ENCODE measurements around the gene KRTAP10-1.

Gene KRTAP10-1

DNA sequence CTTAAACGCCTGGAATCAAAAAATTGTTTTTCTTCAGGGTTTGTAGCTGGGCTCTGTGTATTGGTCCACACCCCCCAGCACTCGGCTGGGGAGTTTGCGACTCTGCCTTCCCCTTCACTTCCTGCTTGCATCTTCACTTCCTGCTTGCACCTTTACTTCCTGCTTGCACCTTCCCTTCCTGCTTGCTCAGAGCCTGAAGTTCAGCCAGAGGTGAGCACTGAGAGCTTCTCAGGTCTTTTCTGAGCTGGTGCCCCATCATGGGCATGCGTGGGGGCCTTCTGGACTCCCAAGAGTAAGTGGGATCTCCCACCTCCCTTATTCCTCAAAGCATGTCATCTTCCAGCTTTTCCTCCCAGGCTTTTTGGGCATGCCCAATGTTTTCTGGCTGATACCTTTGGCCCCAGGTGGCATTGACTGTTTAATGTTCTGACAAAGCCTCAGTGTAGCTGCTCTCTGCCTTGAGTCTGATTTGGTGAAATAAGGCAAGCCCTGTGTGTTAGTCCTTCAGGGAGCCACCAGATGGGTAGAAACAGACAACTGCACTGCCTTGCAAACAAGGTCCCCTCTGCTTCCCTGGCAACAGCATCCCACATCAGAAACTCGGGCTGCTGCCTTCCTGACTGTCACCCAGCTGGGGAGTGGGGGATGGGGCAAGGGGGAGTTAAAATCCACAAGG lies 7.8 kb upstream of the KRTAP10-1 start:
- DNase-seq = no peak

DNA sequence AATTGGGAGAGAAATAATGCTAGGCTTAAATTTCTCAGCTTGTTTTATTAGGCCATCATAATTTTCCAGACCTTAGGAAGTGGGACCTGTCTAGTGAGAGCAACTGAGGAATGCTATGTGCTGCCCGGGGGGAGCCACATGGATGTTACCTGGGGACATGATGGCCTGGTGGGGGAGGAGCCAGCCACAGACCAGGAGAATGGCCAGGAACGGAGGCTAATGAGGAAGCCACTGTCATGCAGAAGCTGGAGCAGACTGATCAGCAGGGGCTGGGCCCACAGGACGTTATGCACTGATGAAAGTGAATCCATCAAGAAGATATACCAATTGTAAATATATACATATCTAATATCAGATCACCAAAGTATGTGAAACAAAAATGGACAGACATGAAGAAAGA lies 4.6 kb upstream of the KRTAP10-1 start:
- no peak for DNase-seq

DNA sequence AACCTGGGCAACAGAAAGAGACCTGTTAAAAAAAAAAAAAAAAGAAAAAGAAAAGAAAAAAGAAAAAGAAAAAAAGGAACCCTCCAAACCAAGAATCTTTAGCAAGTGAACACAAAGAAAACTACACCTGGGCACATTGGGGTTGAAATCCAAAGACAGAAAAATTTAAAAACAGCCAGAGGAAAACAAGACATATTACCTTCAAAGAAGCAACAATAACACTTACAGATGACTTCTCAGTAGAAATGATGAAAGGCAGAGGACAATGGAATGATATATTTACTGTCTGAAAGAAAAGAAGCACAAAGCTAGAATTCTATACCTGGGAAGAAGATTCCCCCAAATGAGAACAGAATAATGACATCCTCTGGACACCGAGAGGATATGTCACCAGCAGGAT lies 2.7 kb upstream of the KRTAP10-1 start:
- DNase-seq = no peak

DNA sequence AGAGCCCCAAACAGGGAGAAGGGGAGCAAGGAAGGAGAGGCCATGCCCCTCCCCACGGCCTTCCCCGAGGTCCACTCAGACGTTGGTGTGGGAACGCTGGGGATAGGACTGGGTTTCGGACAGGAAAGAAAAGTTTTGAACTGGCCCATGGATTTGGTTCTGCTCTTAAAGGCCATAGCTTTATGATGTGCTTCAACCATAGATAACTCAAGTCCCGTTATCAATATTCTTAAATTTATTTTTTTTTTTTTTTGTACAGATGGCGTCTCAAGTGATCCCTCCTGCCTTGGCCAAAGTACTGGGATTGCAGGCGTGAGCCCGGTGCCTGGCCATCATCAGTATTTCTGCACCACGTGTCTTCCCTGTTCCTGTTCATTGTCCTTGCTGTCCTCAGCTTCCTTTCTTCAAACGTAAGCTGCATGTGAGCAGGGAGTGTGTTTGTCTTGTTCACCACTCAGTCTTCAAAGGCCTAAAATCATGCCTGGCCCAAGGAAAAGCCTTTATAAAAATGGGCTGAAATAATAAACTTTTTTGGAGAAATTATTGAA lies 820 bp upstream of the KRTAP10-1 start:
- DNase-seq = no peak

DNA sequence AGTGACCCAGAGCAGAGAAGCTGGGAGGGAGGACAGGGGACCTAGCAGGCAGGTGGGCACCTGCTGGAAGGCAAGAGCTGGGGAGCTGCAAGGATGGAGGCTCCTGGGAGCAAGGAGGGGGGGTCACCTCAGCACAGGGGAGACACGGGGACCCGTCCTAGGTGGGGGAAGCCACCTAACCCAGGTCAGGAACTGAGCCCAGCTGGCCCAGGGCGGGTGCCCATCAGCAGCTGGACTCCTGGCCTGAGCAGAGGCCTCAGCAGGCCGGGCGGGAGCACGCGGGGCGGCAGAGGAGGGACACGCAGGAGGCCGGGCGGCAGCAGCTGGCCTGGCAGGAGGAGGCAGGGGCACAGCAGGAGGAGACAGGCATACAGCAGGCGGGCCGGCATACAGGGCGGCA lies 949 bp downstream of the KRTAP10-1 start:
- DNase-seq = no peak

DNA sequence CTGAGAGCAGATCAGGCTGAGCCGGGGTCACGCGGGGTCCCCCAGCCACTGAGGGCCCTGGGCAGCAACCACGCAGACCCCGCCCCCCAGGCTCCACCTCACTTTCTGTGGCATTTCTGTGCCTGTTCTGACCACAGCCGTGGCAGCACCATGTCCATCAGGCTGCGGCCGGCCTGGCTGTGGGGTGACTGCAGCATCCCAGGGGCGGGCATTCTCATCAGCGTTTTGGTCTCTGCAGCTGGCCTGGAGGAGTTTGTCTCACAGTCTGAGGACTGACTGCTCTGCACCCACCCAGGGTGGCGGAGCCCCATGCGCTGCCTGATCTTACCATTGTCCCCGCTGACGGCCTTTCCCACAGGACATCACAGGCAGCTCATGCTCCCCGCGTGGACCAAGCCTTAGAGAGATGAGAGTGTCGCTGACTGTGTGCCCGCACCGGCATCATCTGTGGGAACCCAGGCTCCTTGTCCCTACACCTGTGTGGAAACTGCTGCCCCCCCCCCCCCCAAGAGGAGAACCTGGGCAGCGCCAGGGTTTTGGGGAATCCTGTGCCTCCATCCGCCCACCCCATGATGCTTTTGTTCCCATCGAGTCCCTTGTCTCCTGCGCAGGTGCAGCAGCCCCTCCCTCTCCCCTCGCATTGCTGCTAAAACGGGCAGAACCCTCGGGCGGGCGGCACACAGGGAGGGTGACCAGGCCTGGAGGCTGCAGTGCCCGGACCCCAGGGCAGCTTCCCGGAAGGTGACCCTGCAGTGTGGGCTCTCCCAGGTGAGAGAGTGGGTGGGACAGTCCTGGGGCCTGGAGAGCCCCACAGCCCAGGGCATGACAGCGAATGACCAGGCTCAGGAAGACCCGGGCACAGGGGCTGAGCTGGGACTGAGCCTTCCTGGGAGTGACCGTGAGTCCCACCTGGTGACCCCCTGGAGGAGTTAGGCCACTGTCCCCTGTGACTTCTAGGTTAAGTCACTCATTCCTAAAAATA lies 1.8 kb downstream of the KRTAP10-1 start:
- DNase-seq = no peak

DNA sequence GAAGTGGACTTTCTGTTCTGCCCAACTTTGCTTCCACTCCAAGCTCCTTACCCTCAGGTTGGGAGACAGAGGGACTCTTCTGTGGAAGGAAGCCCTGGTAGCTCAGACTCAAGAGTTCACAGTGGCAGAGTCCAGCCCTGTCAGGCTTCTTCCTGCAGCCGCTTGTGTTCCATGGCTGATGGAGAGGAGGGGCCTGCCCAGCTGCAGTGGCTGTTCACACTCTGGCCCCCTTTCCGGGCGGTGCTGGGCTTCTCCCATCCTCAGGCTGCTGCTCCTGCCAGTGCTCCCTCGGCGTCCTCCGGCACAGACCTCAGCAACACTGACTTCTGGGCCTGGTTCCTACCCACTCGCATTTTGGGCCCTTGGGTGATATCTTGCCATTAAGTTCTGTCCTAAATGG lies 4.0 kb downstream of the KRTAP10-1 start:
- no peak for DNase-seq

DNA sequence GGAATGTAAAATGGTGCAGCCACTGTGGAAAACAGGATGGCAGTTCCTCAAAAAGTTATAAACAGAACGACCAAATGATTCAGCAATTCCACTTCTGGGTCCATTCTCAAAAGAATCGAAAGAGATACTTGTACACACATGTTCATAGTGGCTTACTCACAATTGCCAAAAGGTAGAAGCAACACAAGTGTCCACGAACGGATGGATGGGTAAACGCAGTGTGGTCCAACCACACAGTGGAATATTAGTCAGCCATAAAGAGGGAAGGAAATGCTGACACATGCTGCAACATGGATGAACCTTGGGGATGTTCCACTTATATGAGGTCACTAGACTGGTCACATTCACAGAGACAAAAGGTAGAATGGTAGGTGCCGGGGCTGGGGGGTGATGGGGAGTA lies 5.3 kb downstream of the KRTAP10-1 start:
- DNase-seq = no peak

DNA sequence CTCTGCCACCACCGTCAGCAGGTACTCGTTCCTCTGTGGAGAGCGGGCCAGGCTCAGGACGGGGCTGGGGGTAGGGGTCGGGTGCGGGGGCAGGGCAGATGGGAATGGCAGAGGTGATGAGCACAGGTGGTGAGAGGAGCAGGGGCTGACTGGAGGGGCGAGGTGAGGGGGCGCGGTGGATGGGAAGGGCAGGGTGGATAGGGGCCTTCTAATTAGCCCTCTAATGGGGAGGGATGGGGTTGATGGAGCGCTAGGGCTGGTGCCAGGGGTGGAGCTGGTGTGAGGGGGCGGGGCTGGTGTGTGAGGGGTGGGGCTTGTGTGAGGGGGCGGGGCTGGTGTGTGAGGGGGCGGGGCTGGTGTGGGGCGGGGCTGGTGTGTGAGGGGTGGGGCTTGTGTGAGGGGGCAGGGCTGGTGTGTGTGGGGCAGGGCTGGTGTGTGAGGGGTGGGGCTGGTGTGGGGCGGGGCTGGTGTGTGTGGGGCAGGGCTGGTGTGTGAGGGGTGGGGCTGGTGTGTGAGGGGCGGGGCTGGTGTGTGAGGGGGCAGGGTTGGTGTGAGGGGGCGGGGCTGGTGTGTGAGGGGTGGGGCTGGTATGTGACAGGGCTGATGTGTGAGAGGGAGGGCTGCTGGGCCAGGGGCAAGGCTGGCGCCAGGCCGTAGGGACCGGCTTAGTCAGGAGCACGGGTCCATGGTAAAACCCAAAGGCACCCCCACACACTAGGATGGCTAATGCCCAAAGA lies 5.9 kb downstream of the KRTAP10-1 start:
- no peak for DNase-seq

DNA sequence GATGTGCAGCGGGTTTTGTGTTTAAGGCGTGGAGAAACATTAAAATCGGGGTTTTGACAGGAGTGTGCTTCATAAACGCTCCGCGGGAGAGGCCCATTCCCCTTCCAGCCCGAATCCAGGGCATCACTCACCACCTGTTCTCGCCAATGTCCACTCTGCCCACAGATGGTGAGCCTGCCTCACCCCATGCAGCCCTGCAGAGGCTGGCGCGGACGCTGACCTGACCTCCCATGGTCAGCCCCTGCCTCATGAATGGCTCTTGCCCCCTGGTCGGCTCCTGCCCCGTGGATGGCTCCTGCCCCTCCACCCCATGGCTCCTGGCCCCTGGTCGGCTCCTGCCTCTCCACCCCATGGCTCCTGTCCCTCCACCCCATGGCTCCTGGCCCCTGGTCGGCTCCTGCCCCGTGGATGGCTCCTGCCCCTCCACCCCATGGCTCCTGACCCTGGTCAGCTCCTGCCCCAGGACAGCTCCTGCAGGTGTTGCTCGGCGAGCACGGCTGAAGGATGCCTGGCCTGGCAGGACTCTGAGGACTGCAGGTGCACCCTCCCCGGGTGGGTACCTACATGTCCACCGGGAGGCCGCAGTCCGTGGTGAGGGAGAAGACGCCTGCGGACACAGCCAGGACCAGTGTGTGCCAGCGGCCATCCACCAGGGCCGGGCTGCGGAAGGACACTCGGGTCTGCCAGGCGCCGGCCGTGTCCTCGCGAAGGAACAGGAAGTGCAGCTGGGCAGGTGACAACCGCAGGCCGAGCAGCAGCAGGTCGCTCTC lies 6.7 kb downstream of the KRTAP10-1 start:
- DNase-seq = no peak

DNA sequence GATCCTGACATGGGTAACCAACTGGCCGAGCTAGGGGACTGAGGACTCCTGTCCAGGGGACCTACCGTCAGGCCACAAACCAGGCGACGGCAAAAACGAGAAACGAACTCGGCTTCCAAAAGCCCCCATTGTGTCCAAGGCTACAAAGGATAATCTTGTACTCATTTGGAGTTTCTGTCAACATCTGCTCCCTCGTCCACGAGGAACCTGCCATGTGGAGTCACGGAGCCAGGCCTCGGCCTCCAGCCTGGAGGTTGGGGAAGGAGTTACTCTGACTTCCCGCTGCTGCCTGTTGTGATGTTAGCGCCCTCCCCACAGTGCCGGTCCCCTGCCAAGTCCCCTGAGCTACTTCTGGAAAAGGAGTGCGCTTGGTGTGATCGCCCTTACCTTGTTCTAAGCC lies 7.3 kb downstream of the KRTAP10-1 start:
- DNase-seq = no peak

DNA sequence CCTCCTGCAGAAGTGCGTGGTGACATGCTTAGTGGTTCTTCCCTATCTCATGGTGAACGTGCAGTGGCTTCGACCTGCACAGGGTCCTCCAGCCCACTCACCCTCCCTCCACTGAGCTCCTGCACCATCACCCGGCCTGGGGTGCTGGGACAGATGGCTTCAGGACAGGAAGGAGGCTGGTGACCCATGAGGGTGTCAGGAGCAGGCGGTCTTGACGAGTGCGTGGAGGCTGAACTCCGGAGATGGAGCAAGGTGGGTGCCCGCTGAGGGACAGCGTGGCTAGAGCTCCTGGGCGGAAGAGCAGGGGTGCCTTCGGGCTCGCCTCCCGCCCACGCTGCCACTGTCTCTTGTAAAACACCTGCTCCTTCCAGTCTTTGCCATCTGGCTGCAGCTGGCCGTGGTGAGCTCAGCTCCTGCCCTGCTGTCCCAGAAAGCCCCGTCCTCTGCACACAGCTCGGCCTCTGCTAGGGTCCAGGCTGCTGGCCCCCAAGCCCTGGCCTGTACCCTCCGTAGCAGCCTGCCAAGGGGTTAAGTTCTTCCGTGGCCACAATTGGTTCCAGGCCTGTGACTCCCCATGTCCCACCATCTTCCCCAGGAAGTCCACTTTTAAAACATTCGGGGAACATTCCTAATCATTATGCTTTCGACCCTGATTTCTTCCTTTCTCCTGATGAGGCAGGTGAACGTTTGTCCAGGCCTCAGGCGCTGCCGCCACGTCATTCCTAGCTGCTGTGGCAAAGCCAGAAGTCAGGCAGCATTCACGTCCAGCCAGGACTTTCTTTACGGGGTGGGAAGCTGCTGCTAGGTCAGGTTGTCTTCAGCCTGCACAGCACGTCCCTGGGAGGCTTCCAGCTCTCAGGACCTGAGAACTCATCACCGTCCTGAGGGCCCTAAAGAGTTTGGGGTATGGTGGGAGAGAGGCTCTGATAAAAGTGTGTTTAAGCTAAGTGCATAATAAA lies 8.1 kb downstream of the KRTAP10-1 start:
- no peak for DNase-seq

DNA sequence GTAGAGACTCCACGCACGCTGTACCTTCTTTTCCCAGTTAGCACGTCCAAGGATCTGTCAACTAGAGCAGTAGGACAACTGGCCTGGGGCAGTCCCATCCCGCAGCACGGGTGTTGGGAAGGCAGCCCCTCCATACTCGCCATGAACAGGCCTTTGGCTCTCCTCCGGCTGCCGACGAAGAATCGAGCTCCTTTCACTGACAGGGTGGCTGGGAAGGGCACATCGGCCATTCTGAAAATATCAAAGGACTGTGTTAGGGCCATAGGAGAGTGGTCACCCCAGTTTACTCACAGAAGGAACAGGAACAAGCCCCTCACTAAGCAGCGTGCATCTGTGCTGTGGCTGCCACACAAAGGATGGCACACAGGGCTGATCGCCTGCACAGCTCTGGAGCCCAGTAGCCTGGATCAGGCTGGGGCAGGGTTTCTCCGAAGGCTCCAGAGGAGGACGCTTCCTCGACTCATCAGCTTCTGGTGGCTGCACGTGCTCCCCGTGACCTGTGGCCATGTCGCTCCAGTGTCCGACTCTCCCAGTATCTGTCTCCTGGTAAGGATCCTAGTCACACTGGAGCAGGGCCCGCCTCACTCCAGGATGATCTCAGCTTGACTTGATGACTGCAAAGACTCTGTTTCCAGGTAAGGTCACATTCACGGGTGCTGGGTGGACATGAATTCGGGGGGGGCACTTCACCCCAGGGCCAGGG lies 8.9 kb downstream of the KRTAP10-1 start:
- no peak for DNase-seq

DNA sequence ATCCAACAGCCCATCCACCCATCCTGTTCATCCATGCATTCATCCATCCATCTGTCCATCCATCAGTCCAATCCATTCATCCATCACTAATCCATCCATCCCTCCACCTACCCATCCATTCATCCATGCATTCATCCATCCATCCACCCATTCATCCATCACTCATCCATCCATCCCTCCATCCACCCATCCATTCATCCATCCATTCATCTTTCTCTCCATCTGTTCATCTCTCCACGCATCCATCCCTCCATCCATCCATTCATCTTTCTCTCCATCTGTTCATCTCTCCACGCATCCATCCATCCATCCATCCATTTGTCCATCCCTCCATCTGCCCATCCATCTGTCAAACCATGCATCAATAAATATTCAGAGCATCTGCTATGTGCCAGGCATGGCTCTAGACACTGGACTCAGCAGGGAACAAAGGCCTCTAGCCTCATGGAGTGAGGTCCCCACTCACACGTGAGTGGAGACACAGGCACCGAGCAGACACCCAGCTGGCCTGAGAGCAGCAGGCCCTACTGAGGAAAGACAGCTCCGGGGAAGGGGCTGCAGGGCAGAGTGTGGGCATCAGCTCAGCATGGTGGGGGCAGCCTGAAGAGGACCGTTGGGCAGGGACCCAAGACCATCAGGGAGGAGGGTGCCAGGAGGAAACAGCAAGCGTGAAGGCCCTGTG lies 9.6 kb downstream of the KRTAP10-1 start:
- DNase-seq = no peak

DNA sequence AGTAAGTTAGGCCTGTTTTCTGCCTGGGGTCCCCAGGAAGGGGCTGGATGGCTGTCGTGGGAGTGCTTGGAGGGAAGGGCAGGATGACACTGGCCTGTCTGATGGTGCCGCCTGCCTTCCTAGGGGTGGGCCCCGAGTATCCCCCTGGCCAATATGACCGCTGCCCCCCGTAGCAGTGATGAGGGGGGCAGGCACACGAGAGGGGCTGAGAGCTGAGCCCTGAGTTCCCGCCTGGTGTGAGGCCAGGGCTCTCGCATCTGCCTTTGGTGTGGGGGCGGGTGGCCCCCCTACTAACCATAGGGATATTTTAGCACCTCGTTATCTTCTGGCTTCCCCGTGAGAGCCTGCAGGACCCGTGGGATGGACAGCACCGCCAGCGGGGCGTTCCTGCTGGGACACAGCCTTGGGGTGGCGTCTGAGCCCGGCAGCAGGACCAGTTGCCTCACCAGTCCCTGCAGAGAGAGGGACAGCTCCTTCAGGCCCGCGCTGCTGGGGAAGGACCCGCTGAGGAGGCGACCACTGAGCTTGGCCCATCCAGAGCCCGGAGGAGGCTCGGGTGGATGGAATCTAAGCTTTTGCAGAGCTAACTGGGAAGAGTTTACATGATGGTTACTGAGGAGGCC lies 10.4 kb downstream of the KRTAP10-1 start:
- no peak for DNase-seq

DNA sequence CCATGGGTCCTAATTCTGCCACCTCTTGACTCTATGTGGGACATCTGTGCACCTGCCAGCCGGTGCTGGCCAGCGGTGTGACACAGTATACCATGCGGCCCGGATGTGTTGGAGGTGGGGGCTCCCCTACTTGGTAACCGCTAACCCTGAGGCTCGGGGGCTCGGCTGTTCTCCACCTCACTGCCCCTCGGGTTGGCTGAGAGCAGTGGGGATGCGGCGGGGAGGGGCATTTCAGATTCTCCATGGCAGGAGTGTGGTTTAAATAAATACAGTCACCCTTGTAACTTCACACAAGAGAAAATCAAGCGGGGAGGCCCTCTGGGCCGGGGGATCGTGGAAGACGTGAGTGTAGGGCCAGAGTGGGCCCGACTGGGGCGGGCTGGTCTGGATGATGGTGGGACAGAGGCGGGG lies 11.0 kb downstream of the KRTAP10-1 start:
- DNase-seq = no peak

DNA sequence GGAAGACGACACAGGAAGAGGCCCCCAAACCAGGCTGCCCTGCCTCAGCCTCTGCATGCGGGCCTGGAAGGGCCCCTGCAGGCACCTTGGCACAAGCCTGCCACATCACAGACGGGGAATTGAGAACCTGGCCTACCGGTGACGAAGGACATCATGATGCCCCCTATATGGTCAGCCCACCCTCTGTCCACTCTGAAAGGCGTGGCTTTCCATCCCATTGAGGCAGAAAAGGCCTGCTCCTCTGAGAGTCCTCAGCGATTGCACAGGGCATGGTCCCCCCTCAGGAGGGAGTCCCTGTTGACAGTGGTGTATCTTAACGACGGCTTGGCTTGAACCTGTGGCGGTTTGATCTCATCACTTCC lies 11.4 kb downstream of the KRTAP10-1 start:
- no peak for DNase-seq

DNA sequence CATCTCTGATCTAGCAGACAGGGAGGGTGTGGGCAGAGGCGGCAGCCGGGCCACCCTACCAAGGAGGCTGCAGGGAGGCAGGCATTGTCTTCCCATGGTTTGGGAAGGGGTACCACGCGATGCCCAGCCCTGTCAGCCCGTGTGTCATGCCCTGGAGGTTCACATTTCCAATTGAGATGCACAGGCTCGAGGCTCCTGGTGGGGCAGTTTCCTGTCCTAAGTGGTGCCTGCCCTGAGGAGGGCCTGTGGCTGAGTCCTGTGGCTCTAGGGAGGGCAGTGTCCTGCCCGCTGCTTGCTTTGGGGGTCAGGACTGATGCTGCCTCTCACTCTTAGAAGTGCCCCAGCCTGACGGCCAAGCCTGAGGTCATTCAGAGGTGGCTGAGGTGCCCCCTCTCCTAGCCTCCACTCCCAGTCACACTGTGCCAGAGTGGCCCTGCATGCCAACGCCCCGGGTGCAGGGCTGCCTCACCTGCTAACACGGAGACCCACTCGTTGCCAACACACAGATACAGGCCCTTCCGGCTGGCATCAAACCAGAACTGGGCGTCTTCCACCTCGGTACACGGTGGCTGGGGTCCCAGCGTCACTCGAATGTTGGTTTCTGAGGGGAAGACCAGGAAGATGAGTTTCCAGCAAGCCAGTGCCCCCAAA lies 11.9 kb downstream of the KRTAP10-1 start:
- no peak for DNase-seq

Measured in NCI-H1930 (cell line).